Stimulated activated CD8-positive, alpha-beta memory T cell treated with anti-CD3 and anti-CD28 coated beads, Interleukin-7, amount 100 ng/mL, for 24 hours (primary cell): ENCODE results near the gene RNF34.

ENCODE experiments used
- DNase-seq: peaks from one replicate; pipeline ENCODE4 v3.0.0-alpha.2; 2020; ENCODE audit warnings: low read depth

RNF34 gene

DNA sequence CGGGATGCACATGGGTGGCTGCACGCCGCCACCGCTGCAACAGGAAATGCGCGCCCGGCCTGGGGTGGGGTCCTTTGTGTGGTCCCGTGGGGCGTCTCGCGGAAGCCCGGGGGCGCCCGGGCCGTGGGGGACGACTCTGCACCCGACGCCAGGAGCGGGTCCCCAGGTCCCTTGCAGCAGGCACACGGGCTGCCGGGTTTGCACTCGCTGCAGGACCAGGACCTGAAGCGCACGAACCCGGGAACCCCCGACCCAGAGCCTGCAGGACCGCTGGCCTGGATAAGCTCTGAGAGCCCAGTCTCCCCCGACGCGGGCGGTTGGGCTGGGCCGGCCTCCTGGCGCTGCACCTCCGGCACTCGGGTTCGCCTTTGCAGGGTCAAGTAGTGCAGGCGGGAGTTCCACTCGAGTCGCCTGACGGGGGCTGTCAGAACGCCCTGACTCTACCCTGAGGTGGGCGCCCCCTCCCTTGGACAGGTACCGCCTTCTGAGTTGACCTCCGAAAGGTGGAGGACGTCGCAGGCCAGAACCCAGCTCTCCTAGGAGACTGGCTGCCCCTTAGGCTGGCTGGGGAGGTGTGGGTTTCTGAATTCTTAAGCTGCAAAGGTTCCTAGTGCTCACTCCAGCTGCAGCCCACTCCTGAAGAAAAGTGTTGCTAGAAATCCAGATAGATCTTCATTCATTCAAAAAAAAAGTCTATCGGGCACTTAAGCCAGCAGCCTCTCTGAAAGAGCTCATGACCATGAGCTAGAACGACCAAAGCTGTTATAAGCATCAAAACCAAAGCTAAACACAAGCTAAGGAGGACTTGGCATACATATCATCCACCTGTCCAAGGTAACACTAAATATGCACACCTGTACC, 68.0 kb downstream of the RNF34 start:
- no peak for DNase-seq

DNA sequence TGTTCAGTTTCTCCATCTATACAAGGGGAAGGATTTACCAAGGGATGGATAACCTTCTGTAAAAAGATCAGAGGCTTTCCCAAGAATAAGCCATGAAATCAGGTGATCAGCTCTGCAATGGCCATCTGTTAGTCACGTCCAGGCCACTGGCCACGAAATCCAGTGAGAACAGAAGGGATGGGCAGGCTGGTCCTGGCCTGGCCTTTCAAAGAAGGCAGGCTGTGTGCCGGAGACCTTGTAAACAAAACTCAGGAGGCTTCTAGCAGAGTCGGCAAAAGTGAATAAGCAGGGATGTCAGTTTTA, 68.5 kb downstream of the RNF34 start:
- no peak for DNase-seq

DNA sequence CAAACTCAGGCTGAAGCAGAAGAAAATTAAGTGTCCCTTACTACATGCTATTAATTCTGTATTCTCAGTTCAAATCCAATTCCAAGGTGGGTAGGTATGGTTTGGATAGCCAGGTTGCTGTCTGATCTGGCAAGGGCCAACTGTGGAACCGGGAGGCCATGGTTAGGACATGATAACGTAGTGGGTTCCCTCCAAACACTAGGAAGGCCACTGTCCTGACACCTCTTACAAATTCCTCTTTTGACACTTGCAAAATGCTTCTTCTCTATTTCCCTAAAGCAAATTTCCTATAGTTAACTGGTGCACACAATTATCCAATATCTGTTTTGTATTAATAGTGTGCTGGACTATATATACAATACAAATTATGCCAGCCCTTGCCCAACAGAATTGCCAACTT, 70.8 kb downstream of the RNF34 start:
- no peak for DNase-seq

DNA sequence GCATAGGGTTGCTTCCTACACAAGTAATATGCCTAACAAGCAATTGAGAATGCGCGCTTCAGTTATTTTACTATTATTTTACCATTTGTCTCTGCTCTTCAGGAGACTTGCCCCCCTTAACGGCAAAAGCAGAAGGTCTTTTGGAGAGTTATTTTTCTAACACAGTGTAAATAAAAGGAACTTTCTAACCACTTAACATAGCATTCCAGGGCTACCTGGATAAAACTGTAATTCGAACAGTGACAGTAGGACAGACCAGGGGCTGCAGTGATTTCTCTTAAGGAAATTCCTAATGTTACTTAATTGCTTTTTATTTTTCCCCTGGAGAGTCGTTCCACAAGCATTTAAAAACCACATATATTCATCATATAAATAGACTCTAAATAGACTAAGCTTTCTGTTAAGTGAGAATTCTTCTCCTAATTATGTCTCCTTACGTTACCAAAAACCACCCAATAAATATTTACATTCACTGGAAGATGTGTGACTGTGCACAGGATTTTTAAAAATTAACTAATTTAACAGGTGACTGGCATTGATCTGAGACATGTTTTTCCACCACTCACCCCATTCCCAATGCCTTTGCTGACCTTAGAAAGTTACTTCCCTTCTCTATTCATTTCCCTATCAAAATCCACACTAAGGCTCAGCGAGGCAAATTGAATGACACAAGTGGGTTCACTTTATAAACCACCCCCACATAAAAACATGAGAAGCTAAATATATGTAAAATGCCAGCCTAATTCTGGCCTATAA, 72.4 kb downstream of the RNF34 start:
- no peak for DNase-seq
